Measurements from ENCODE around the gene TRAF7. TPM values are rescaled to one million over a fixed set of nuclear protein-coding genes. Genes with fewer than 3 reads are reported as not detected.

Gene TRAF7
- total and polyA plus RNA-seq, 2 of the 13 experiments (the other 11 are each of a cell fraction or from before 2014, with no cell fraction given), result 47.9 to 65.6 TPM

DNA sequence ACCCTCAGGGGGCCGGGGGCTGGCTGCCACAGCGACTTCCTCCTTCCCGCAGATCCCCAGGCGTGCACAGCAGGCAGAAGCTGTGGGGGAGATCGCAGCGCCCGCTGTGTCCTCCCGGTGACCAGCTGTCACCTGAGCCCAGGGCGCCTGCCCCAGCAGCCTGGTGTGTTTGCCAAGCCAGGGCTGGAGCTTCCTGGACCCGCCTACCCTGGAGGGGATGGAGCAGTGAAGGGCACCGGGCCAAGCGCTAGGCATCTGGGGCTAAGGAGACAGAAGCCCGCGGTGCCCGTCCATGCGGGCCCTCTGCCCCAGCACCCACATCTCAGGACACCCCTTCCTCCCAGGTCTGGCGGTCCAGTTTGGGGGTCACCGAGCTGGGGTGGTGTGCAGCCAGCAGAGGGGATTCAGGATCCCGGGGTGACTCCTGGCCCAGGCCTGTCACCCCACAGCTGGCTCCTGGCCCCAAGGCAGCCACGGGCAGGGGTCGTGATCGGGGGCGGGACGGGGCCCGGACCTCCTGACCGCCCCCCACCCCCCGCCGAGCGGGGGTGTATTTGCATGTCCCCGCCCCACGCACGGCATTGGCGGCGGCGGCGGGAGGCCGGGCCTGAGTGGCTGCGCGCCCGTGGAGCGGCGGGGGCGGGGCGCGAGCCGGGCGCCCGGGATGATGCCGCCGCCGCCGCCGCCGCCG lies 7.5 kb upstream of the TRAF7 start, which contains the start of gene RAB26 (continued):
- TF ChIP-seq, protein P1, sequence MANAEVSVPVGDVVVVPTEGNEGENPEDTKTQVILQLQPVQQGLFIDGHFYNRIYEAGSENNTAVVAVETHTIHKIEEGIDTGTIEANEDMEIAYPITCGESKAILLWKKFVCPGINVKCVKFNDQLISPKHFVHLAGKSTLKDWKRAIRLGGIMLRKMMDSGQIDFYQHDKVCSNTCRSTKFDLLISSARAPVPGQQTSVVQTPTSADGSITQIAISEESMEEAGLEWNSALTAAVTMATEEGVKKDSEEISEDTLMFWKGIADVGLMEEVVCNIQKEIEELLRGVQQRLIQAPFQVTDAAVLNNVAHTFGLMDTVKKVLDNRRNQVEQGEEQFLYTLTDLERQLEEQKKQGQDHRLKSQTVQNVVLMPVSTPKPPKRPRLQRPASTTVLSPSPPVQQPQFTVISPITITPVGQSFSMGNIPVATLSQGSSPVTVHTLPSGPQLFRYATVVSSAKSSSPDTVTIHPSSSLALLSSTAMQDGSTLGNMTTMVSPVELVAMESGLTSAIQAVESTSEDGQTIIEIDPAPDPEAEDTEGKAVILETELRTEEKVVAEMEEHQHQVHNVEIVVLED (CRISPR knock-in tag; IDR thresholded peaks at IDR 0.05; ENCODE audit: borderline replicate concordance), result no peak
- TF ChIP-seq, protein P2, sequence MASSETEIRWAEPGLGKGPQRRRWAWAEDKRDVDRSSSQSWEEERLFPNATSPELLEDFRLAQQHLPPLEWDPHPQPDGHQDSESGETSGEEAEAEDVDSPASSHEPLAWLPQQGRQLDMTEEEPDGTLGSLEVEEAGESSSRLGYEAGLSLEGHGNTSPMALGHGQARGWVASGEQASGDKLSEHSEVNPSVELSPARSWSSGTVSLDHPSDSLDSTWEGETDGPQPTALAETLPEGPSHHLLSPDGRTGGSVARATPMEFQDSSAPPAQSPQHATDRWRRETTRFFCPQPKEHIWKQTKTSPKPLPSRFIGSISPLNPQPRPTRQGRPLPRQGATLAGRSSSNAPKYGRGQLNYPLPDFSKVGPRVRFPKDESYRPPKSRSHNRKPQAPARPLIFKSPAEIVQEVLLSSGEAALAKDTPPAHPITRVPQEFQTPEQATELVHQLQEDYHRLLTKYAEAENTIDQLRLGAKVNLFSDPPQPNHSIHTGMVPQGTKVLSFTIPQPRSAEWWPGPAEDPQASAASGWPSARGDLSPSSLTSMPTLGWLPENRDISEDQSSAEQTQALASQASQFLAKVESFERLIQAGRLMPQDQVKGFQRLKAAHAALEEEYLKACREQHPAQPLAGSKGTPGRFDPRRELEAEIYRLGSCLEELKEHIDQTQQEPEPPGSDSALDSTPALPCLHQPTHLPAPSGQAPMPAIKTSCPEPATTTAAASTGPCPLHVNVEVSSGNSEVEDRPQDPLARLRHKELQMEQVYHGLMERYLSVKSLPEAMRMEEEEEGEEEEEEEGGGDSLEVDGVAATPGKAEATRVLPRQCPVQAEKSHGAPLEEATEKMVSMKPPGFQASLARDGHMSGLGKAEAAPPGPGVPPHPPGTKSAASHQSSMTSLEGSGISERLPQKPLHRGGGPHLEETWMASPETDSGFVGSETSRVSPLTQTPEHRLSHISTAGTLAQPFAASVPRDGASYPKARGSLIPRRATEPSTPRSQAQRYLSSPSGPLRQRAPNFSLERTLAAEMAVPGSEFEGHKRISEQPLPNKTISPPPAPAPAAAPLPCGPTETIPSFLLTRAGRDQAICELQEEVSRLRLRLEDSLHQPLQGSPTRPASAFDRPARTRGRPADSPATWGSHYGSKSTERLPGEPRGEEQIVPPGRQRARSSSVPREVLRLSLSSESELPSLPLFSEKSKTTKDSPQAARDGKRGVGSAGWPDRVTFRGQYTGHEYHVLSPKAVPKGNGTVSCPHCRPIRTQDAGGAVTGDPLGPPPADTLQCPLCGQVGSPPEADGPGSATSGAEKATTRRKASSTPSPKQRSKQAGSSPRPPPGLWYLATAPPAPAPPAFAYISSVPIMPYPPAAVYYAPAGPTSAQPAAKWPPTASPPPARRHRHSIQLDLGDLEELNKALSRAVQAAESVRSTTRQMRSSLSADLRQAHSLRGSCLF (CRISPR knock-in tag; IDR thresholded peaks at IDR 0.05; ENCODE audit: borderline replicate concordance), result no peak
- TF ChIP-seq ZNF839 (CRISPR knock-in tag; IDR thresholded peaks at IDR 0.05; ENCODE audit: borderline replicate concordance), result peak; percentile 79; the same call in 1 of the 2 replicates
- no peak for TF ChIP-seq YY1 (IDR thresholded peaks at IDR 0.05; ENCODE audit: insufficient read depth, insufficient replicate concordance, low read depth, low read length)
- no peak; the same call in 1 of the 2 replicates for TF ChIP-seq DMAP1 (CRISPR knock-in tag; IDR thresholded peaks at IDR 0.05)
- no peak for TF ChIP-seq SP2 (CRISPR knock-in tag; IDR thresholded peaks at IDR 0.05)
- no peak for TF ChIP-seq ZNF446 (CRISPR knock-in tag; IDR thresholded peaks at IDR 0.05)
- no peak for TF ChIP-seq FOXM1 (CRISPR knock-in tag; IDR thresholded peaks at IDR 0.05)
- peak; percentile 78 for TF ChIP-seq TBX2 (CRISPR knock-in tag; IDR thresholded peaks at IDR 0.05; ENCODE audit: borderline replicate concordance)
- peak; percentile 27; the same call in 1 of the 2 replicates for TF ChIP-seq GATAD1 (CRISPR knock-in tag; IDR thresholded peaks at IDR 0.05)
- no peak for TF ChIP-seq ZFYVE20 (CRISPR knock-in tag; IDR thresholded peaks at IDR 0.05; ENCODE audit: borderline replicate concordance, low read depth)
- TF ChIP-seq ZNF546 (CRISPR knock-in tag; conservative IDR thresholded peaks at IDR 0.05), result no peak
- peak; percentile 36 for TF ChIP-seq FOXA3 (CRISPR knock-in tag; IDR thresholded peaks at IDR 0.05)
- TF ChIP-seq, protein P3, sequence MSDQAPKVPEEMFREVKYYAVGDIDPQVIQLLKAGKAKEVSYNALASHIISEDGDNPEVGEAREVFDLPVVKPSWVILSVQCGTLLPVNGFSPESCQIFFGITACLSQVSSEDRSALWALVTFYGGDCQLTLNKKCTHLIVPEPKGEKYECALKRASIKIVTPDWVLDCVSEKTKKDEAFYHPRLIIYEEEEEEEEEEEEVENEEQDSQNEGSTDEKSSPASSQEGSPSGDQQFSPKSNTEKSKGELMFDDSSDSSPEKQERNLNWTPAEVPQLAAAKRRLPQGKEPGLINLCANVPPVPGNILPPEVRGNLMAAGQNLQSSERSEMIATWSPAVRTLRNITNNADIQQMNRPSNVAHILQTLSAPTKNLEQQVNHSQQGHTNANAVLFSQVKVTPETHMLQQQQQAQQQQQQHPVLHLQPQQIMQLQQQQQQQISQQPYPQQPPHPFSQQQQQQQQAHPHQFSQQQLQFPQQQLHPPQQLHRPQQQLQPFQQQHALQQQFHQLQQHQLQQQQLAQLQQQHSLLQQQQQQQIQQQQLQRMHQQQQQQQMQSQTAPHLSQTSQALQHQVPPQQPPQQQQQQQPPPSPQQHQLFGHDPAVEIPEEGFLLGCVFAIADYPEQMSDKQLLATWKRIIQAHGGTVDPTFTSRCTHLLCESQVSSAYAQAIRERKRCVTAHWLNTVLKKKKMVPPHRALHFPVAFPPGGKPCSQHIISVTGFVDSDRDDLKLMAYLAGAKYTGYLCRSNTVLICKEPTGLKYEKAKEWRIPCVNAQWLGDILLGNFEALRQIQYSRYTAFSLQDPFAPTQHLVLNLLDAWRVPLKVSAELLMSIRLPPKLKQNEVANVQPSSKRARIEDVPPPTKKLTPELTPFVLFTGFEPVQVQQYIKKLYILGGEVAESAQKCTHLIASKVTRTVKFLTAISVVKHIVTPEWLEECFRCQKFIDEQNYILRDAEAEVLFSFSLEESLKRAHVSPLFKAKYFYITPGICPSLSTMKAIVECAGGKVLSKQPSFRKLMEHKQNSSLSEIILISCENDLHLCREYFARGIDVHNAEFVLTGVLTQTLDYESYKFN (CRISPR knock-in tag; conservative IDR thresholded peaks at IDR 0.05), result peak; percentile 24; the same call in 1 of the 2 replicates
- no peak for TF ChIP-seq JUNB (CRISPR knock-in tag; IDR thresholded peaks at IDR 0.05; ENCODE audit: borderline replicate concordance)
- TF ChIP-seq ZNF326 (CRISPR knock-in tag; IDR thresholded peaks at IDR 0.05; ENCODE audit: borderline replicate concordance), result no peak
- no peak for TF ChIP-seq JDP2 (CRISPR knock-in tag; IDR thresholded peaks at IDR 0.05; ENCODE audit: borderline replicate concordance)
- TF ChIP-seq, protein P4, sequence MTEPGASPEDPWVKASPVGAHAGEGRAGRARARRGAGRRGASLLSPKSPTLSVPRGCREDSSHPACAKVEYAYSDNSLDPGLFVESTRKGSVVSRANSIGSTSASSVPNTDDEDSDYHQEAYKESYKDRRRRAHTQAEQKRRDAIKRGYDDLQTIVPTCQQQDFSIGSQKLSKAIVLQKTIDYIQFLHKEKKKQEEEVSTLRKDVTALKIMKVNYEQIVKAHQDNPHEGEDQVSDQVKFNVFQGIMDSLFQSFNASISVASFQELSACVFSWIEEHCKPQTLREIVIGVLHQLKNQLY (CRISPR knock-in tag; IDR thresholded peaks at IDR 0.05), result peak; percentile 77
- no peak for TF ChIP-seq ZNF468 (CRISPR knock-in tag; IDR thresholded peaks at IDR 0.05)
